Measurements from ENCODE around the gene ARFGEF3. TPM values are rescaled to one million over a fixed set of nuclear protein-coding genes. Genes with fewer than 3 reads are reported as not detected.

The ARFGEF3 gene
- total RNA-seq, 2 donors from 2014 or later, result 0.53 to 0.76 TPM

DNA sequence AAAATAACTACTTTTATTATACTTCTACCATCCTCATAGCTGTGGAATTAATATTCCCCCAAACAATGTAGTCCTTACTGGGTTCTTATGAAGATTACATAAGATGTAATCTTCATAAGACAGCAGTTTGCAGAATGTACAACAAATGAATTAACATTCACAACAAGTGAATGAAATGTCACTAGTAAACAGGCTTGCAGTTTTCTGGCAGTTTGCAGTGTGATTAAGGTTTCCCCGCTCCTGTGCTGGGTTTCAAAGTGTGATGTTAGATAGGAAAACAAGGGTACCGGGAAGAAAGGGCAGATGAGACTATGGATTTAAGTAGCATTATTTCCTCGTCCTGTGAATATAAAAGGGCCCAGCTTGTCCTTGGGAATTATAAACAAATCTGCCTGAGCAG lies 22.5 kb downstream of the ARFGEF3 start:
- Mint-ChIP-seq H3K27me3 (ENCODE audit: low read depth) (peaks cover 41% of the 10 kb centered on the region), H3K4me3 (no peak overlapping the region), H3K9me3 (peaks cover 0 to 2% of the 10 kb centered on the region in 2 donors), H3K27ac (no peak overlapping the region), H3K4me1 (ENCODE audit: low read depth) (no peaks in the 10 kb centered on the region), H3K36me3 (ENCODE audit: insufficient read depth in 2 of 2) (no peaks in the 10 kb centered on the region)
- no peak for DNase-seq
- no peak for ATAC-seq (replicated peaks in 1 of 2)

DNA sequence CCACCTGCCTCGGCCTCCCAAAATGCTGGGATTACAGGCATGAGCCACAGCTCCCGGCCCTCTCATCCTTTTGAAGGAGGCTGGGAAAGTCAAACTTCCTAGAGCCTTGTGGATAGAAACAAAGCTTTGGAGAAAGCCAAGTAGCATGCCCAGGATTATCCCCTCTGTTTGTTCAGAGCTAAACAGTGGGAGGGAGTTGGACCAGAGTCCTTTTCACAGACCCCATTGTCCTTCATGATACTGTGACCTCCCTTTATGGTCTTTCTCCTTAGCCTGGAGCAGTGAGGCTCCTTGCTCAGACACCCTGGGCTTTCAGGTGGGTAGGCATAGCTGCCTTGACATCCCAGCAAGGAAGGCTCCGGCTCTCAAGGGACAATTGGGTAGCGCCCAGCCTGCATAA lies 25.4 kb downstream of the ARFGEF3 start:
- Mint-ChIP-seq H3K27ac (no peak overlapping the region), H3K4me1 (ENCODE audit: low read depth) (no peaks in the 10 kb centered on the region), H3K27me3 (ENCODE audit: low read depth) (peaks cover 35% of the 10 kb centered on the region), H3K4me3 (no peak overlapping the region), H3K9me3 (no peaks in the 10 kb centered on the region), H3K36me3 (ENCODE audit: insufficient read depth in 2 of 2) (no peaks in the 10 kb centered on the region)
- DNase-seq, result no peak
- no peak for ATAC-seq (replicated peaks in 1 of 2)

DNA sequence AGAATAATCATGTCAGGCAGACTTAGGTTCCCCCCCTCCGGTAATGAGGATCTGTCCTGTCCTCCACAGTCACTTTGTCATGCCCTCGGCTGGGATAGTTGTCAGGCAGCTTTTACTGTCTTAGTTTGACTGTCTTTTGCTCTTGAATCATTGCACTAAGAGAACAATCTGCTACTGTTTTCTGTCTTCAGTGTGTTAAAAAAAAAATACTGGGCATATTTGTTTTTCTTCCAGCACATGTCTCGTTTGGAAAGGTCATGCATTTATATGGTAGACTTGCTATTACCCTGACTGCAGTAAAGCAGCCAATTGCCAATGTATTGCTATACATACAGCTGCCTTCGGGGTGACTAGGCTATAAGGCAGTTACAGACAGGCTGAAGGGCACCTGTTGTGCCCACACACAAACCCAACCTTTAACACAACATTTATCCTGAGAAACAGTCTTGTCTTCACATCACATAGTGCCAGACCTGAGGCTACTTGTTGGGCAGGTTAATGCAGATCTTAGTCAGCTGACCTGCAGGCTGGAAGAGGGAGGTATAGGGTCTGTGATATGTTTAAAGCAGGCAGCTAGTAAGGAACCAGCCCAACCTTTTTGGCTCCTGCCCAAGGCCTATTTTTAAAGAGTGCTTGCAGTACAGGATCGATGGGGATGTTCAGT lies 26.7 kb downstream of the ARFGEF3 start:
- Mint-ChIP-seq H3K27me3 (ENCODE audit: low read depth) (peaks cover 27% of the 10 kb centered on the region), H3K4me1 (ENCODE audit: low read depth) (no peaks in the 10 kb centered on the region), H3K27ac (no peak overlapping the region), H3K36me3 (ENCODE audit: insufficient read depth in 2 of 2) (no peaks in the 10 kb centered on the region), H3K9me3 (no peaks in the 10 kb centered on the region), H3K4me3 (no peak overlapping the region)
- ATAC-seq (replicated peaks in 1 of 2) (no peak), DNase-seq (no peak)

DNA sequence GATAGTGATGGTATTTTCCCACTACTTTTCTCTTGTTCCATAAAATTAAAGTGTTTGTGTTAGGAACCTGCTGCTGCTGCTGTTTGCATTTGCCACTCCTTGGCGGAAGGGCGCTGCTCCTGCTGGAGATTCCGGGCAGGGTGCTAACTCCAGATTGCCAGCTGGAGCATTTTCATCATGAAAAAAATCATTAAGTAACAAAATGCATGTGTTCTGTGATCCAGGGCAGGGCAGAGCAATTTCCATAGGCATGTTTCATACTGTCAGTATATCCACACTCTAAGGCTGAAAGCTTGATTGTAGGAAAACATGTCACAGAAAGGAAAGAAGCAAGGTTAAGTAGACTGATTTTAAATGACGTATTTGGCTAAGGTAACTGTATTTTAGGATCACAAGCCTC lies 32.5 kb downstream of the ARFGEF3 start:
- no peak for ATAC-seq (replicated peaks in 1 of 2)
- no peak overlapping the region for H3K27ac Mint-ChIP-seq
- H3K4me1 Mint-ChIP-seq (ENCODE audit: low read depth), result no peaks in the 10 kb centered on the region
- no peaks in the 10 kb centered on the region for H3K9me3 Mint-ChIP-seq
- H3K27me3 Mint-ChIP-seq (ENCODE audit: low read depth), result peaks cover 12% of the 10 kb centered on the region
- H3K4me3 Mint-ChIP-seq, result no peak overlapping the region
- DNase-seq, result no peak
- no peaks in the 10 kb centered on the region for H3K36me3 Mint-ChIP-seq (ENCODE audit: insufficient read depth in 2 of 2)

DNA sequence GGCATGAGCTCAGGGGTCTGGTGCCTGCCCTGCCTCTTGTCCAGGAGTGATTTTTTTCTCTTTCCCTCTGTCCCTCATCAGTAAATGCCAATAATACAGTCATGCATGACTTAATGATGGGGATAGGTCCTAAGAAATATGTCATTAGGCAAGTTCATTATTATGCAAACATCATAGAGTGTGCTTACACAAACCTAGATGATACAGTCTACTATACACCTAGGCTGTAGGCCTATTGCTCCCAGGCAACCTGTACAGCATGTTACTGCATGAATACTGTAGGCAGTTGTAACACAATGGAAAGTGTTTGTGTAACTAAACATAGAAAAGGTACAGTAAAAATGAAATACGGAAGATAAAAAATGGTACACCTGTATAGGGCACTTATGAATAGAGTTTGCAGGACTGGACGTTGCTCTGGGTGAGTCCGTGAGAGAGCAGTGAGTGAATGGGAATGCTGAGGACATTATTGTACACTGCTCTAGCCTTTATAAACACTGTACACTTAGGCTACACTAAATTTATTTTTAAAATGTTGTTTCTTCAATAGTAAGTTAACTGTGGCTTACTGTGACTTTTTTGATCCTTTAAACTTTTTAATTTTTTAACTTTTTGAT lies 34.5 kb downstream of the ARFGEF3 start:
- H3K4me1 Mint-ChIP-seq (ENCODE audit: low read depth), result no peaks in the 10 kb centered on the region
- peaks cover 0 to 2% of the 10 kb centered on the region in 2 donors for H3K9me3 Mint-ChIP-seq
- no peak for ATAC-seq (replicated peaks in 1 of 2)
- H3K27ac Mint-ChIP-seq, result no peak overlapping the region
- no peak overlapping the region for H3K4me3 Mint-ChIP-seq
- H3K27me3 Mint-ChIP-seq (ENCODE audit: low read depth), result peaks cover 14% of the 10 kb centered on the region
- no peak for DNase-seq
- H3K36me3 Mint-ChIP-seq (ENCODE audit: insufficient read depth in 2 of 2), result no peaks in the 10 kb centered on the region

DNA sequence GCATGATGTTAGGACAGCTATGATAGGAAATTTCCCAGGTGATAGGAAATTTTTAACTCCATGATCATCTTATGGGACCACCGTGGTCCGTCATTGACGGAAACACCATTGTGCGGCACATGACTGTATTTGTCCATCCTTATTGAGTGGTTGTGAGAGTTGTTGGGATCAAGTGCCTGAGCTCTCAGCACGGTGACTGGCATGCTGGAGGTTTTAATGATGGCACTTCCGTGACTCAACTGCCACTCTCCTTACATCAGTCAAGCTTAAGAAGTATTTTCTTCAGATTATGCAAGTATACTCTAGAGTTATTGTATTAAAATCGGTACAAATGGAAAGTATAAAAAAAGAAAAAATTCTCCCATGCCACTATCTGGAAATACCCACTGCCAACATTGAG lies 35.8 kb downstream of the ARFGEF3 start:
- DNase-seq (no peak), ATAC-seq (replicated peaks in 1 of 2) (no peak)
- Mint-ChIP-seq H3K4me1 (ENCODE audit: low read depth) (no peaks in the 10 kb centered on the region), H3K9me3 (peaks cover 0 to 2% of the 10 kb centered on the region in 2 donors), H3K4me3 (no peak overlapping the region), H3K27ac (no peak overlapping the region), H3K27me3 (ENCODE audit: low read depth) (peaks cover 17% of the 10 kb centered on the region), H3K36me3 (ENCODE audit: insufficient read depth in 2 of 2) (no peaks in the 10 kb centered on the region)

DNA sequence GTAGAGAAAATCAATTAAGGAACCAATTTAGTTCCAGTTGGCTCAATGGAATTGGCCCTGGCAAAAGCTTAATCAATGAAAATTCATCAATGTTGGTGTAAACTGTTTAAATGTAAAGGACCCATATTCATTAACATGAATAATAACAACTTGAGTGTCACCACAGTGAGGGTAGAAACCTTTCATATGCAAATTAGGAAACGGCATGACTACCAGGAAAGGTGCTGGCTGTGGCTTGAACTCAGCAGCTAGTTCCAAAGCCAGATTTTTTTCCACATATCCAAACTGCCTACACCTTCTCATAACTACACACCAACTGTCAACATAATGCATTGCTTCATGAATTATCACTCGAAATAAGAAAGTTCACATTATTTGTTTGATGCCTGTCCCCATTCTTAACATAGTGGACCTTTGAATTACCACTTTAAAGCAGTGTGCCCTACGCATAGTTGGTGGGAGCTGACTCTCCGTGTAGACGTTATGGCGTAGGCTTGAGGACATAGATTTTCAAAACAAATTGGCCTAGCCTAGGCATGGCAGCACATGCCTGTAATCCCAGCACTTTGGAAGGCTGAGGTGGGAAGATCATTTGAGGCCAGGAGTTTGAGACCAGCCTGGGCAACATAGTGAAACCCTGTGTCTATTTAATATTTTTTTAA lies 36.8 kb downstream of the ARFGEF3 start:
- Mint-ChIP-seq H3K4me3 (no peak overlapping the region), H3K9me3 (peaks cover 0 to 2% of the 10 kb centered on the region in 2 donors), H3K27me3 (ENCODE audit: low read depth) (peaks cover 21% of the 10 kb centered on the region), H3K27ac (no peak overlapping the region), H3K36me3 (ENCODE audit: insufficient read depth in 2 of 2) (no peaks in the 10 kb centered on the region), H3K4me1 (ENCODE audit: low read depth) (no peaks in the 10 kb centered on the region)
- DNase-seq, result no peak
- ATAC-seq (replicated peaks in 1 of 2), result no peak

DNA sequence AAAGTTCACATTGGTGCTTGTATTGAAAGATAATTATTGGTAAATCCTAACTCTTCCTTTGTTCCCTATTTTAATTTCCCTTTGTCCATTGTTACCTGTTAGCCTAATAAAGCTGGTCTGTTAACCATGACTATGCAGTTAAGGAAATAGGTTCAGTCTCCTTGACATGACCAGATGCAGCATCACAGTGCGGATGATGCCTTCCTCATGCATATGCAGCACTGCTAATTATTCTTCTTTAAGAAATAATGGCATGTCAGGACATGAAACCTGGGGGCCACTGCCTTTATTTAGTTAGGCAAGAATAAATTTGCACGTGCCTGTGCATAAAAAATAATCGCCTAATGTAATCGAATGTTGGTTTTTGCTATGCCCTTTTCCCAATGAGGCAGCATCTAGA lies 40.1 kb downstream of the ARFGEF3 start:
- H3K27me3 Mint-ChIP-seq (ENCODE audit: low read depth), result peaks cover 32% of the 10 kb centered on the region

DNA sequence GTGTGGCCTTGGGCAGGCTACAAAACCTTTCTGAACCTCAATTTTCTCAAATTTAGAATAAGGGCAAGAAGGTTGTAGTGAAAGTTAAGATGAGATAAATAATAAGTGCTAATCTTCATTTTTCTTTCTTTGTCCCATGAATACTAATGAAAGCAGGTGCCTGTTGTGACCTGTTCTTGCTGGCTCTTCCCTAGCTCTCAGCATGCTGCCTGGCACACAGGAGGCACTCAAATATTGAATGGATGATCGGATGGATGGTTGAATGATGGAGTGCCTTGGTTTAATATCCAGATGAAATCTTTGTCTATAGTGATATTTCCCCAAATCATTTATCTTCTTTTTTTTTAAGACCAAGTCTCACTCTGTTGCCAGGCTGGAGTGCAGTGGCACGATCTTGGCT lies 41.6 kb downstream of the ARFGEF3 start:
- H3K27me3 Mint-ChIP-seq (ENCODE audit: low read depth), result peaks cover 42% of the 10 kb centered on the region
- no peaks in the 10 kb centered on the region for H3K4me1 Mint-ChIP-seq (ENCODE audit: low read depth)
- DNase-seq (no peak), ATAC-seq (replicated peaks in 1 of 2) (no peak)
- H3K27ac Mint-ChIP-seq, result no peak overlapping the region
- peaks cover 0 to 2% of the 10 kb centered on the region in 2 donors for H3K9me3 Mint-ChIP-seq
- H3K36me3 Mint-ChIP-seq (ENCODE audit: insufficient read depth in 2 of 2), result no peaks in the 10 kb centered on the region
- H3K4me3 Mint-ChIP-seq, result no peak overlapping the region

More for the DNA sequence above, 40.1 kb downstream of the ARFGEF3 start:
- Mint-ChIP-seq H3K4me3 (no peak overlapping the region), H3K9me3 (peaks cover 0 to 2% of the 10 kb centered on the region in 2 donors), H3K4me1 (ENCODE audit: low read depth) (no peaks in the 10 kb centered on the region), H3K36me3 (ENCODE audit: insufficient read depth in 2 of 2) (no peaks in the 10 kb centered on the region), H3K27ac (no peak overlapping the region)
- no peak for DNase-seq
- no peak for ATAC-seq (replicated peaks in 1 of 2)

DNA sequence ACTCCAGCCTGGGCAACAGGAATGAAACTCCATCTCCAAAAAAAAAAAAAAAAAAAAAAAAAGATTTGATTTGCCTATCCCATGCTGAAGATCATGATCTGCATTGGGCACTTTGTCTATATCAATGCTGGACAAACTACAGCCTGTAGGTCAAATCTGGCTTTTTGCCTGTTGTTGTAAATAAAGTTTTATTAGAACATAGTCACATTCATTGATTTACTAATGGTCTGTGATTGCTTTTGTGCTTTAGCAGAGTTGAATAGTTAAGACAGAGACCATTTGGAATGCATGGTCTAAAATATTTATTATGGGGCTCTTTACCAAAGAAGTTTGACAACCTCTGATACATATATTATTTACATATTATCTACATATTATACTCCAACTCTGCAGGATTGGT lies 42.6 kb downstream of the ARFGEF3 start:
- Mint-ChIP-seq H3K27me3 (ENCODE audit: low read depth) (peaks cover 42% of the 10 kb centered on the region), H3K4me1 (ENCODE audit: low read depth) (no peaks in the 10 kb centered on the region)

DNA sequence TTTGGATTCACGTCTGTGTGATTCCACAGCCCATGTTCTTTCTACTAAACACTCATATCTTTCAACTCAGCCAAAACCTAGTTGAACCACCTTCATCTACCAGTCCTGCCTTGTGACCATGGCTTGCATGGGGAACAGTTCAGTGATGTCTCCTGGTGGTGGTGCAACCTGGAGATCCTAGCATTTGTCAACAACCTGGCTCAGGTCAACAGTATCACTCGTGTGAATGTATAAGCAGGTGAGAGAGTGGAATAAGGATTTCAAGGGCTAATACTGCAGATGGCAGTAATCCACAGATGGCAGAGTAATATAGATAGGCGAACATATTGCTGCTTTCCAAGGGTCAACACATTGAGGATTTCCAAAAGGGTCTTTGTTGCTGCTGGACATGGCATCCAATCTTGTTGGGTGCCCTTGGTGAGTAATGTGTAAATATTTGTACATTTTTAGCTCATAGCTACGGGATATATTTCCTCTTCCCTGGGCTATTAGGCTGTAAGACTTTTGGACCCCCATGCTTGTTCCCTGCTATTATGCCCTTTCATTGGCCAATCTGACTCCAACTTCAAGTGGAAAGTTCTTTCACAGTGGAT lies 43.1 kb downstream of the ARFGEF3 start:
- no peaks in the 10 kb centered on the region for H3K4me1 Mint-ChIP-seq (ENCODE audit: low read depth)
- ATAC-seq (replicated peaks in 1 of 2) (no peak), DNase-seq (no peak)
- no peak overlapping the region for H3K4me3 Mint-ChIP-seq
- H3K27me3 Mint-ChIP-seq (ENCODE audit: low read depth), result peaks cover 40% of the 10 kb centered on the region
- no peak overlapping the region for H3K27ac Mint-ChIP-seq
- no peaks in the 10 kb centered on the region for H3K36me3 Mint-ChIP-seq (ENCODE audit: insufficient read depth in 2 of 2)
- peaks cover 0 to 2% of the 10 kb centered on the region in 2 donors for H3K9me3 Mint-ChIP-seq

More for the DNA sequence above, 42.6 kb downstream of the ARFGEF3 start:
- Mint-ChIP-seq H3K4me3 (no peak overlapping the region), H3K27ac (no peak overlapping the region), H3K9me3 (peaks cover 0 to 2% of the 10 kb centered on the region in 2 donors), H3K36me3 (ENCODE audit: insufficient read depth in 2 of 2) (no peaks in the 10 kb centered on the region)
- ATAC-seq (replicated peaks in 1 of 2) (no peak), DNase-seq (no peak)

DNA sequence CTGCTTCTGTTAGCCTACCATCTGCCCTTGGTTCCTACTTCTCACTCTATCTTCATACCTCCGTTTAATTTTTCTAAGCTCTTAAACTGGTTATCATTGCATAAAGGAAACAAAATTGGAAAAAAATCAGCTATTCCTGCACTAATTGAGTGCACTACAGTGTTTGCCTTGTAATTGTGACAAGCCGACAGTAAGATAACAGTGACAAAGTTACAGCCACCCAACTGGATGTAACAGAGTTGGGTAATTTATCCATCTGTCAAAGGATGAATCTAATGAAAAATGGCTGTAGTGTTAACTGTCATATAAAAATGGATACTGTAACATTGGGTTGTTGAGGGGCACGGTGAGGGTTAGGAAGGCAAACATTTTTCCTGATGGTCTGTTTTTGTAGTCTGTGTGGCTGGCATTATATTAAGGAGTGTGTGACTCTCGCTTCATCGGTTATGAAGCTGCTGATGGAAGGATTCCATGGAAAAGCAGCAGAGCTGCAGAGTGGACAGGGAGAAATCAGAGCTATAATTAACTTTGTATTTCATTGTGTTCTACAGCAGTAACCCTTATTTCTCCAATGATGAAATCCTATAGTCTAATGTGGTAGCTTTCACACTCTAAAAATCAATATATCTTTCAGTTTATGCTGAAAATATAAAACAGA lies 43.8 kb downstream of the ARFGEF3 start:
- H3K27ac Mint-ChIP-seq, result no peak overlapping the region
- H3K4me3 Mint-ChIP-seq, result no peak overlapping the region
- DNase-seq (no peak), ATAC-seq (replicated peaks in 1 of 2) (no peak)
- peaks cover 34% of the 10 kb centered on the region for H3K27me3 Mint-ChIP-seq (ENCODE audit: low read depth)
- no peaks in the 10 kb centered on the region for H3K4me1 Mint-ChIP-seq (ENCODE audit: low read depth)
- no peaks in the 10 kb centered on the region for H3K36me3 Mint-ChIP-seq (ENCODE audit: insufficient read depth in 2 of 2)
- H3K9me3 Mint-ChIP-seq, result no peaks in the 10 kb centered on the region

DNA sequence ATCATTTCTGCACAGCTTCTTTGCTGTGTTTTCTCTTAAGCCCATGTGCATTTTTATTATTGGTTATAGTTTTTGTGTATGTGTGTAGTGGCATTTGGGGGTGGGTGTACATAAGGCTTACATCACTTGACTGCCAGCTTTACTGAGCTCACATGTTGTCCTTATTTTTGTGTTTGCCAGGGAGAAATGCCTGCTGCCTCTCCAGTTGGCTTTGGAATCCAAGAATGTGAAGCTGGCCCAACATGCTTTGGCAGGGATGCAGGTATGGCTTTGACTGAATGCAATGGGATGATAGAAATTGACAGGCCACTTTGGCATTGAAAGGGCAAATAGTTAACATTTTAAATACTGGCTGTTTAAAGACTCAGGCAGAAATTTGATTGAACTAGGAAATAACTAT lies 45.1 kb downstream of the ARFGEF3 start:
- H3K27ac Mint-ChIP-seq, result no peak overlapping the region
- DNase-seq (no peak), ATAC-seq (replicated peaks in 1 of 2) (no peak)
- H3K36me3 Mint-ChIP-seq (ENCODE audit: insufficient read depth in 2 of 2), result no peaks in the 10 kb centered on the region
- no peaks in the 10 kb centered on the region for H3K4me1 Mint-ChIP-seq (ENCODE audit: low read depth)
- H3K9me3 Mint-ChIP-seq, result no peaks in the 10 kb centered on the region
- peaks cover 25% of the 10 kb centered on the region for H3K27me3 Mint-ChIP-seq (ENCODE audit: low read depth)
- no peak overlapping the region for H3K4me3 Mint-ChIP-seq
